ENCODE results near the gene MYBPH.

MYBPH gene

DNA sequence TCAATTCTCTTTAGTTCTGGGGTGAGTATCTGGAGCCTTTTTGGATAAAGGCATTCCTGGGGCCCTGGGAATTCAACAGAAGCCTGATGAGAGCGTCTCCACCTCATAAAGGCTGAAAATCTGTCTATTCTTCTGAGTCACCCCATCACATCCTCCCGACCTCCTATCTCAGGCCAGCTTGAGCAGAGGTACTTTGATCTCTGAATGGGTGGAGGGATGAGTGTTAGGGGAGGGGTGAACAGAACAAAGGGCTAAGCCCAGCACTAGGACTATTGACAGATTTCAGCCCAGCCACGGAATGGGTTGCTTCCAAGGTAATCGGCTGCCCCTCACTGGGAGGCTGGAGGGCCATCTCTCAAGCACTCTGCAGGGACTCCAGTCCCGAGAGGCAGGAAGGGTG lies 2.5 kb upstream of the MYBPH start:
- DNase-seq, result no peak

DNA sequence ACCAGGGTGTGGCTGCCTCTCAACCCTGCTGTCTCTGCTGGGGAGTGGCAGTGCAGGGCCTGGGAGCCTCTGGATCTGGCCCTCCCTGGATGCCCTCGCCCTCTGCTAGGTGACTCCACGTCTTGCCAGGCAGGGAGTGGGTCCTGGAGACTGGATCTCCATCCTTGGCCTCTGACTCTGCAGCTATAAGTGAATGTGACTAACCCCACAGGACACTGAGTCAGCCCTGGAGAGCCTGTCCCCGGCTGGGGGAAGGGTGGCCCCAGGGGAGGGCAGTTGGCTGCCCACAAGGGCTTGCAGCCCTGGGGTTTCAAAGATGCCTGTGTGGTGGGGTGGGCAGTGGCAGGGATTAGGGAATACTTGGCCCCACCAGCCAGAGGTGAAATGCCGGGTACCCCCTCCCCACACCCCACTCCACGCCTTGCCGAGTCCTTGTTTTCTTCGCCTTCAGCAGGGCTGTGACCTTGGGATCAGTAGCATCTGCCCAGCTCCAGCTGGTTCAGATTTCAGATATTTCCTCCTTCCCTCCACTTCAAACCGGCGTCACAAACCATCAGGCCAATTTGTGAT lies 1.9 kb upstream of the MYBPH start:
- DNase-seq, result no peak

DNA sequence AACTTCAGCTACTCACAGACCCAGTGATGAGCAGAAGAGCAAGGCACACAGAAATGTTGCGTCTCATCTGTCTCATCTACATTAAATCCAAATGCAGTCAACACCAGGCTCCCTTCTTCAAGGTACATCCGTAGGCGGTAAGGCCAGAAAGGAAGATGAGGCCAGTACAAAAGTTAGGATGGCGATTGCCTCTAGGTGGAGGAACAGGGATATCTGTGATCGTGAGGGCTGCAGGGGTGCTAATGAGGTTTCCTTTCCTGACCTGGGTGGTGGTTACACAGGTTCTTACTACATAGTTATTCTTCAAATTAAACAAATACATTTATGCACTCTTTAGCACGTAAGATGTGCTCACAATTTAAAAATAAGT lies 1.4 kb upstream of the MYBPH start:
- DNase-seq, result no peak

DNA sequence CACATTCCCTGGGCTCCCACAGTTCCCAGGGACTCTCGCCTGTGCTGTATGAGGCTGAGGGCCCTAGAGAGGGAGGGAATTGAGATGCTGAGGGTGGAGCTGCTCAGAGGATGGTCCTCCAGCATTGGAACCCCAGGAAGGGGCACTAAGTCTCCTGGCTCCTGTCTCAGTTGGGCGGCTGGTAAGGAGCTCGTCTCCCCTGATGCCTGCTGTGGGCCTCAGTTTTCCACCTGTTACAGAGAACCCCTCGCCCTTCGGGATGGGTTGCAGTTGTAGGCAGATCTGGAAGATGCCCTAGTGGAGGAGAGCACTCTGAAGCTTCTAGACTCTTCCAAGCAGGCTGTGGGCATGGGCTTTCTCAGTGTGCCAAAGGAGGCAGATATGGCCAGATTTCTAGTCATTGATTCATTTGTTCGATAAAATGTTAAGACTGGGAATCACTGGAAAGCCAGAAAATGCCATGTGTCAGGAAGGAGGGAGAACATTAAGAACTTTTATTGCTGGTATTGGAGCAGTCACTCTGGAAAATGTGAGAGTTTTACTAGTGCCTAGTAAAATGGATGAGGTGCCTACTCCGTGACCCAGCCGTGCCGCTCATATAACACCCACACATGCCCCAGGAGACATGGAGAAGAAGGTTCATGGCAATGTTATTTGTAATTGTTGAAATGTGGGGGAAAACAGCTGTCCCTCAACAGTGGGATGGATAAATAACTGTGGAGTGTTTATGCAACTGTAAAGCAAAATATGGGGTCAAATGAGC lies 828 bp upstream of the MYBPH start:
- DNase-seq, result no peak

DNA sequence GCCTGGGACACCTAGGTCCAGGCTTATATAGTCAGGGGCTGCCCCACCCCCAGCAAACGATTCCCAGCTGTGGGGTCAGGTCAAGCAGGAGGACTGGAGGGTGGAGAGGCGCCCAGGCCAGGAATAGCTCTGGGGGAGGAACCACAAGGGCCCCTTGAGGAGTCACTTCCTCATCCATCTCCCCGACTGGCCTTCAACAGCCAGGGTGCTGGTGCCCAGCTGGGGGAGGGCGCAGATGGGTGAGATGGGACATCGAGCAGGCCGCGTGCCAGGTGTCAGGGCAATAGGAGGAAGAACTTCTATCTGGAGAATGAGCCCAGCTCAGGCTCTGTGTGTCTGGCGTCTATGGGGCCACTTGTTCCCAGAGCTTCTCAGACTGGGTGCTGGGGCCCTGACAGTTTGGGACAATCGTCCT lies 208 bp upstream of the MYBPH start:
- no peak for DNase-seq

DNA sequence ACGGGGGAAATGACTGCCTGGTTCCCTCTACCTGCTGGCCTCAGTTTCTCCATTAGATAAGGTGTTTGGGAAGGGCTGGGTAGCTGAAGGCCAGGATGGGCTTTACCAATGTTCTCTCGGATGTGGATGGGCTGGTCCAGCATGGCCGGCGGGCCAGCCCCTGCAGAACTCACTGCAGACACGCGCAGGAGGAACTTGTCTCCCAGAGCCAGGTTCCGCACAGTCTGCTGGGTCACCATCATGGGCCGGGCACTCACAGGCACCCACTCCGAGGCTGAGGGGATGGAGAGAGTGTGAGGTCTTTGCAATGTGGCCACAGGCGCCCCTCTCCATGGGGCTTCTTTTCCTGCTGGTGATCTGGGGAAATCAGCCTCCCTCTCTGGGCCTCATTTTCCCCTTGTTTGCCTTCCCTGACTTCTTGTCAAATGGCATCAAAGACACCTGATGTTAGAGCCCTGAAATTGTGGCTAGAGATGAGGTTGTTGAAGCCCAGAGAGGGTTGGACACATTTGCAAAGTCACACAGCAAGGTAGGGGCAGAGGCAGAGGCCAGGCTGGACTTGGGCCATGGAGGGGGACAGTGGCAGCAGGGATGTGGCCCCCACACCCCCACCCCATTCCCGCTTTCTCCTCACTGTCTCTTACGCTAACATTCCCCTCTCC lies 1.2 kb downstream of the MYBPH start:
- DNase-seq, result no peak

DNA sequence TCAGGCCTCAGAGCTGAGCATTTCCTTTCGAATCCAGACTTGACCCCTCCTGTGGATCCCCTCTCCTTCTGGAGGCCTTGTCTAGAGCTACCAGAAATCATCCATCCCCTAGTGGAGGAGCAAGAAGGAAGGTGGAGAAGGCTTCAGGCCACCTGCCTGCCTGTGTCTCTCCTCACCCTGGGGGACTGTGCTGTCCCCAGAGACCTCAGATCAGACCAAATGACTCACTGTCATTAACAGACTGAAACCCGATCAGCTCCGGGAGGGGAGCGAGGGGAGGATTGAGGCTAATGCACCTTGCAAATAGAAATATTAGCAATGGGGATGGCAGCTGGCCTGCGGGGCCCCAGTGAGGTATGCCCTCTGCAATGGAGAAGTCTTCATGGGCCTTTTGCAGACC lies 2.1 kb downstream of the MYBPH start:
- no peak for DNase-seq

DNA sequence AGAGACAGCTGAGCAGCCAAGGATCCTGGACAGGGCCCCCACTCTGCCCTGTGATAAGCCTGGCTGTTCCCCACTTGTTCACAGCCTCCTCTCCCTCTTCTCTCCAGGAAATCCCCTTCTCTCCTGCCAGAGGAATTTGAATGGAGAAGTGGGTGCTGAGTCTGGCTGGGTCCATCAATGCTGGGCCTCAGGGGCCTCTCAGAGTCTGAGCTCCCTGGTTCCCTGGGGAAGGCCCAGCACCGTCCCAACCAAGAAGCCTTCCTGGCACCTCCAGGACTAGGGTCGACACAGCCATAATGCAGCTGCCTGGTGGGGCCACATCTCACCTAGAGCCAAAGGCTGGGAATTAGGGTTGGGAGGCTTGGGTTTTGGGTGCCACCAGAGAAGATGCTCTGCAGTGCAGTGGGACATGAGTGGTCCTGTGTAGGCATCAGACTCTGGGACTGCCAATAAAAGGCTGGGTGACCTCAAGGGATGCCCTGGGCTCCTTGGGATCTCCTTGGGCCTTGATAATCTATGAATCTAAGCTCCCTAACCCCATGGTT lies 2.5 kb downstream of the MYBPH start:
- no peak for DNase-seq

DNA sequence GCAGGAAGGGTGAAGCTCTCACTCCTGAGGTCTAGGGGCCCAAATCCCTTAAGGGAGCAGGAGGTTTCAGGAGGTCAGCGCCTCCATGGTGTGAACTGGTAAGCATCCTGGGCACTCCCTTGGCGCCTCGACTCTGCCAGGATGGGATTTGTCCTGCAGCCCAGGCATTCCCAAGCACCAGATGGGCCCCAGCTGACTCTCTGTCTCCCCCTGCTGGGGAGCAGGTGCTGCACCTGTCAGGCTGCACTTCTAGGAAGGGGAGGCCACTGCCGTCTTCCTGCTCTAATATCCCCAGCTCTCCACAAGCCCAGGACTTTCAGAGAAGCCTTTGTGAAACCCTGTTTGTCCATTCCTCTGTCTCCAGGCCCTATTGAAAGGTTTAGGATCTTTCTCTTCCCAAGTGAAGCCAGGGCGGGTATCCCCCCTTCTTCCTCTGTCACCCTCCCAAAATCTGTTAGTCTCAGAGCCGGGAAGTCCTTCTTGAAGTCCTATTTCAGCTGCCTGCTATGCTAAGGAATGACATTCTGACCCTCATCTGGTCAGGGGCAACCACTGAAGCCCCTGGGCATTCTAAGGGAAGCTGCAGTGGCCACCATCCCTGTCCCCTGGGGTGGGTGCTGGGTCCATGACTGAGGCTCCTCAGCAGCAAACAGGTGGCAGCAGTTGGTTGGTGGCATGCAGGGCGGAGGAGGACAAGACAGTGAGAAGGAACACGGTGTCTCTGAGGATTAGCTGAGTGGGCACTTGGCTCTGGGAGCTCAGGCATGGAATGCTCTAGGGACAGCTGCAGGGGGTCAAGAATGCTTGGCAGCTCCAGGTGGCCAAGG lies 3.2 kb downstream of the MYBPH start:
- DNase-seq, result no peak

DNA sequence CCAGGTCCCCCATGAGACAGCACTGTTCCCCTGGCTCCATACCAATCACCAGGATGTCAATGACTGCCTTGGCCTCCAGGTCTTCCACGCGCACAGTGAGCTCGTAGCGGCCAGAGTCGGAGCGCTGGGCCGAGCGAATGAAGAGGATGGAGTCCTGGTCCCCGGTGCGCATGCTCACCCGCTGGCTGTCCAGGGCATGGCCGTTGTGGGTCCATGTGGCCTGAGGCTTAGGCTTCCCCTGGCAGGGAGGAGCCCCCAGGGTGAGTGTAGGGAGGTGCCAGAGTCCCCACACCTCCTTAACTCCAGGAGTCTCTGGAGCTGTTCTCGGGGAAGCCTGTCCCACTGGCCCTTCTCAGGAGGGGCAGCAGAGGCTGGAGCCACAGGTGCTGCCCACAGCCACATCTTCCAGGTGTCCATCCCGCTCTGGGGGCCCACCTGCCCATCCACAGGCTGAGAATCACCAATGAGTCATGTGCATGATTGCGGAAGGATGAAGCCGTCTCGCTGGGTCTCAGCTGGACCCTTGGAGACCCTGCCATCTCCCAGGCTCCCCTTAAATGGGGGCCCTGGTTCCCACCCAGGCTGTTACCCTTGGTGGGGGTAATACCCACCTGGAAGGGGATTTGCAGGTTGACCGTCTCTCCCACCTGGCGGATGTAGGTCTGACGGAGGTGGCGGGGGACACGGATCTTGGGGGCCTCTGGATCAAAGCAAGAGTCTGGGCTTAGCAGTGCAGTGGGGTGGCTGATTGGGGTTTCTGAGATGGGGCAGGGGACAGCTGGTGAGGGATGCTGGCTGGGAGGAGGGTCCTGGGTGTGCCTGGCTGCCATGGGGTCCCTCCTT lies 4.1 kb downstream of the MYBPH start:
- DNase-seq, result no peak

DNA sequence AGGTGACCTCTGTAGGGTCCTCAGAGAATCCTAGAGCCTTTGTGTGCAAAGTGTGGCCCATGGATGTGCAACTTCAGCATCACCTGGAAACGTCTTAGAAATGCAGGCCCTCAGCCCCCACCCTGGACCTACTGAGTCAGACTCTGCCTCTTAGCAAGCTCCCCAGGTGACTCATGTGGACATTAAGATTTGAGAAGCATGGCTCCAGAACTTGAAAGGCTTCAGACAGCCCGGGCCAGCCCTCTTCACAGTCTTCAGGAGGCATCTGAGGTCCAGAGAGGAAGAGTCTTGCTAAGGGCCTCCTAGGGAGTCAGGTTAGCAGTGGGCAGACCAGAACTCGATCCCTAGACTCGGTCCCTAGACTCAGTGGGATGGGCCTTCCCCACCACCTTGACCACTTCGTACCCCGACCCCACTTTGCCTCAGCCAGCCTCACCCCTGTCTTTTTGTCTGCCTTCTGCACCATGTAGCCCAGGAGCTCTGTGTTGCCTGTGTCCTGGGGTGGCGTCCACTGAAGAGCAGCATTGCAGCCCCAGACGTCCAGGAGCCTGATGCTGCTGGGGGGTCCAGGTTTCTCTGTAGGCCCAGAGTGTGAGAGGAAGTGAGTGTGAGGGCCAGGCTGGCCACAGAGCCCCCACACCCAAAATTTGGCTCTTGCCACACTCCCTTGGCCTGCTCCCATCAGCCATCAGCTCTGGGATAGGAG lies 4.8 kb downstream of the MYBPH start:
- DNase-seq, result no peak

DNA sequence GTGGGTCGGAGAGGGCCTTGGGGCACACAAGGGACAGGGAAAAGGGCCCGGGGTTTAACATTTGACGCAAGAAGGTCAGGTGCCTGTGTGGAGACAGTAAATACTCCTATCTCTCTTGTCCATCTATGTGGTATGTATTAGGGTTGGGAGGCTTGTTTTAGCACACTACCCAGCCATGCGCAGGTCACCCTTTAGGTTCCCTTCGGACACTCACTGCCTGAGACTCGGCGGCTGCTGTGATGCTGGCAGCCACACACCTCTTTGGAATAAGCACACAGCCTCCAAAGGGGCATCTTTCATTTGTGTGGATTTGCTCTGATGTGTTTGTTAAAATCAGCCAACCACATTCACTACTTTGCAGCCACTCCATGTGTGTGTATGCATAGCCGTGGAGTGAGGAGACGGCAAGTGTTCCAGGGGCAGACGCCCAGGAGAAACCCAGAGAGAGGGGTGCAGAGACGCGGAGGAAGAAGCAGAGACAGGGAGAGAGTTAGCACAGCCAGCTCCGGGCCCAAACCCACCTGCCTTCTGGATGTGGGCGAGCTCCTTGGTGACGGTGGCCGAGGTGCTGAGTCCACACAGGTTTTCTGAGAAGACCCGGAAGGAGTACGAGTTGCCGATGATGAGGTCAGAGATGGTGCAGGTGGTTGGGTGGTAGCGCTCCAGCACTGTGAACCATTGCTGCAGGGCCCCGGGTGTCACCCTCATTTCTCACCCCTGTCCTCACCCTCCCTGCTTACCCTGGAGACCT lies 5.7 kb downstream of the MYBPH start:
- DNase-seq, result no peak

DNA sequence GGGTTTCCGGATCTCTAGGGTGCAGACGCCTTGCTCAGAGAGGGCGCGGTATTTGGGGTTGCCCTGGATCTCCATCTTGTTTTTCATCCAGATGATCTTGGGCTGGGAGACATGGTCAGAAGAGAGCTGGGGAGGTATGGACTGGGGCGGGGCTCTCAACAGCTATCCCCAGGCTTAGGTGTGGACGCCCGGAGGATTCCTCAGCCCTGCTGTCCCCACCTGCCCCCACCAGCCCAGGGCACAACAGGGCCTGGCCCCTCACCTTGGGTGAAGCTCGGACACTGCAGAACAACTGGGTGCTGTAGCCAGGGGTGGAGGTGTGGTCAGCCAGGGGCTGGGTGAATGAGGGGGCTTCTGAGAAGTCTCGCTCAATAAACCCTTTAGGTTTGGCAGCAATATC lies 6.6 kb downstream of the MYBPH start:
- DNase-seq, result no peak

DNA sequence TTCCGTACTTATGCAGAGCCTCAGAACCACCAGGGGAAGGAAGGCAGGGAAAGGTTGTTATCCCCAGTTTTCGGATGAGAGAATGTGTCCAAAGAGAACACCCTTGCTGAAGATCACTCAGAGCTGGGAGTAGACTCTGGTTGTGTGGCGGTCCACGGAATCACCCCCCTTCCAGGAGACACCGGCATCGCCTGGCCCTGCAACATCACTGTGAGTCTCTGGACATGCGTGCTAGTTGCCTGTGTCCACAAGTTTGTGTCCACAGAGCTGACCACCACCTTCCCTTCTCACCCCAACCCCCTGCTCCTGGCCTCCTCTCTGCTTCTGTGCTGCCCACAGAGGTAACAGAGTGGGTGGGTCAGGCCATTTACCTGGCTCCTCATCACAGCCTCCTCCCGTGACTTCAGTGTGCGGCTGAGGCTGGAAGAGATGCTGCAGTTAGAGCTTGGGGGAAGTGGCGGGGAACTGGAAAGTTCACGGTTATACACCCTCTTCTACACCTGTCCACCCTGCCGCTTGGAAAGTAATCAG lies 7.3 kb downstream of the MYBPH start:
- DNase-seq, result no peak

DNA sequence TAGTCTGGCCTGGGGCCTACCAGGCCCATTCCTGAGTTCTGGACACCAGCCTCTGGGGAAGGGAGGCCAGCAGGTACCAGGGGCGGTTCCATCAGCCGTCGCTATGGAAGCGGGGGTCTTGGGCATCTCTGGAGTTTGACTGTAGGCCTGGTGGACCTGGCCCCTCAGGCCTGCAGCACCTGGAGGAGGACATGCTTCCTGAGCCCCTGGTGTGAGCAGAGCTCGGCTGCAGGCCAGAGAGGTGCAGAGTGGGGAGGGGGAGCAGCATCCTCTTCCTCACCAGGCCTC lies 7.8 kb downstream of the MYBPH start:
- no peak for DNase-seq

DNA sequence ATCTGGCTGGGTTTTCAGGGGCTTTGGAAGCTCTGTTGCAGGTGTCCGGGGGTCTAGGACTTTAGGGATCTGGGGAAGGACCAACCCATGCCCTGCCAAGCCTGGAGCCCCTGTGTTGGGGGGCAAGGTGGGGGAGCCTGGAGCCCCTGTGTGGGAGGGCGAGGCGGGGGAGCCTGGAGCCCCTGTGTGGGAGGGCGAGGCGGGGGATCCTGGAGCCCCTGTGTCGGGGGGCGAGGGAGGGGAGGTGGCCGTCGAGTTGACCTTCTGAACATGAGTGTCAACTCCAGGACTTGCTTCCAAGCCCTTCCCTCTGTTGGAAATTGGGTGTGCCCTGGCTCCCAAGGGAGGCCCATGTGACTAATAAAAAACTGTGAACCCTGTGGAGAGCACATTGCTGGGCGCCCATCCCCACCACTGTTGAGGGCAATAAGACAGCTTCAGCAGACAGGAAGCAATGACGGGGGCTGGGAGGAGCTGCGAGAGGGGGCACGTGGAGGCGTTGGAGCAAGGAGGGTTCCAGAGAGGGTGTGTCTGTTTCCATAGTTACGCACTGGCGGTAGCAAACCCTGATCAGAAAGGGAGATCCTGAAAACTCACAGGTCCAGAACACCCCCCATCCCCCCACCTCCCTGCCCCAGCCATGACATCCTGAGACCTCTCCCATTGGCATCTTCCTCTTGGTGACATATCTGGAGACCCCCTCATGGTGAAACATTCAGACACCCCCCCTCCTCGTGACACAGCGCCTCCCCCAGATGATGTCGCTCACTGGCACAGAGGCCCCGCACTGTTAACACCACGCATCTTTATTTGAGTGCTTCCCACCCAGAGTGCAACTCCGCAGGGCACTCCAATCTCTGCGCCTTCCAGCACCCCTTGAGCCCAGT lies 8.4 kb downstream of the MYBPH start:
- DNase-seq, result no peak

DNA sequence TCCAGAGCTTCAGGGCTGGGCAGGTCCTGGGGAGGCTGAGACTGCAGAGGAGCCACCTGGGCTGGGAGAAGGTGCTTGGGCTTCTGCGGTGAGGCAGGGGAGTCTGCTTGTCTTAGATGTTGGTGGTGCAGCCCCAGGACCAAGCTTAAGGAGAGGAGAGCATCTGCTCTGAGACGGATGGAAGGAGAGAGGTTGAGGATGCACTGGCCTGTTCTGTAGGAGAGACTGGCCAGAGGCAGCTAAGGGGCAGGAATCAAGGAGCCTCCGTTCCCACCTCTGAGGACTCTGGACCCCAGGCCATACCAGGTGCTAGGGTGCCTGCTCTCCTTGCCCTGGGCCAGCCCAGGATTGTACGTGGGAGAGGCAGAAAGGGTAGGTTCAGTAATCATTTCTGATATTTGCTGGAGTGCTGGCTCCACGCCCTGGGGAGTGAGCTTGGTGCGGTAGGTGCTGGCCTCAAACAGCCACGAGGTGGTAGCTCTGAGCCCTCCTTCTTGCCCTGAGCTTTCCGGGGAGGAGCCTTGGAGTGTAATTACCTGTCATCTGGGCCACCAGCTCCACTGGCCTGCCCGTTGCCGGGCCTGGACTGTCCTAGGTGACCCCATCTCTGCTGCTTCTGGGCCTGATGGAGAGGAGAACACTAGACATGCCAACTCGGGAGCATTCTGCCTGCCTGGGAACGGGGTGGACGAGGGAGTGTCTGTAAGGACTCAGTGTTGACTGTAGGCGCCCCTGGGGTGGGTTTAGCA lies 9.3 kb downstream of the MYBPH start:
- no peak for DNase-seq

DNA sequence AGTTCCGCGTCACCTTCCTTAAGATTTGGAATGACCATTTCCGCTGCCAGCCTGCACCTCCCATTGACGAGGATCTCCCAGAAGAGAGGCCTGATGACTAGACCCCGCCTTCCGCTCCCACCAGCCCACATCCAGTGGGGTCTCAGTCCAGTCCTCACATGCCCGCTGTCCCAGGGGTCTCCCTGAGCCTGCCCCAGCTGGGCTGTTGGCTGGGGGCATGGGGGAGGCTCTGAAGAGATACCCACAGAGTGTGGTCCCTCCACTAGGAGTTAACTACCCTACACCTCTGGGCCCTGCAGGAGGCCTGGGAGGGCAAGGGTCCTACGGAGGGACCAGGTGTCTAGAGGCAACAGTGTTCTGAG lies 9.8 kb downstream of the MYBPH start:
- no peak for DNase-seq

DNA sequence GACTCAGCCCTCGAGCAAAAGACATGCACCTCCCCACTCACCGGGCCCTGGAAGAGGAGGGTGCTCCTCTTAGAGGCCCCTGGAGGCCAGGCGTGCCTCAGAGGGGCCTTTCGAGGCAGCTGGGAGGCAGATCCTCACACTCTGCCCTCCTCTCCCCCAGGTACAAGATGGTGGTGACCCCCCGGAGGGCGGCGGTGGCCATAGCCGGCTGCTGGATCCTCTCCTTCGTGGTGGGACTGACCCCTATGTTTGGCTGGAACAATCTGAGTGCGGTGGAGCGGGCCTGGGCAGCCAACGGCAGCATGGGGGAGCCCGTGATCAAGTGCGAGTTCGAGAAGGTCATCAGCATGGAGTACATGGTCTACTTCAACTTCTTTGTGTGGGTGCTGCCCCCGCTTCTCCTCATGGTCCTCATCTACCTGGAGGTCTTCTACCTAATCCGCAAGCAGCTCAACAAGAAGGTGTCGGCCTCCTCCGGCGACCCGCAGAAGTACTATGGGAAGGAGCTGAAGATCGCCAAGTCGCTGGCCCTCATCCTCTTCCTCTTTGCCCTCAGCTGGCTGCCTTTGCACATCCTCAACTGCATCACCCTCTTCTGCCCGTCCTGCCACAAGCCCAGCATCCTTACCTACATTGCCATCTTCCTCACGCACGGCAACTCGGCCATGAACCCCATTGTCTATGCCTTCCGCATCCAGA lies 10.4 kb downstream of the MYBPH start:
- no peak for DNase-seq

All from SIG-M5 (cell line).